IMR-90 (cell line): ENCODE data around the gene ME3. TPM values are rescaled to one million over a fixed set of nuclear protein-coding genes. Genes with fewer than 3 reads are reported as not detected.

ENCODE experiments used
- ATAC-seq: fragments of 200-7000 bp; cut with Tn5 transposase; 2 replicates; pipeline ENCODE4 v1.9.1; 2020; ENCODE audit warnings: low read depth, mild to moderate bottlenecking, moderate library complexity
- BruUV-seq: library from RNA; stranded (reverse); fragments of 400-500 nt; replicated peaks from 2 replicates; lab custom pipeline; 2021; lab: Mats Ljungman, UMichigan
- CTCF ChIA-PET: fragments of 300-600 bp; formaldehyde crosslinking; extraction: SDS; loops from one replicate; lab custom pipeline; 2021; ENCODE audit warnings: antibody characterized with exemption; lab: Yijun Ruan, JAX
- POLR2A ChIA-PET: fragments of 300-600 bp; sonication (Branson Sonifier 250); formaldehyde crosslinking; loops from one replicate; lab custom pipeline; 2022; ENCODE audit warnings: antibody characterized with exemption; ENCODE audit not compliant: unreplicated experiment; lab: Charles Lee
- DNase-seq: peaks from one replicate; pipeline ENCODE4 v3.0.0; 2013
- H2AFZ ChIP-seq: replicated peaks from 2 replicates; pipeline ENCODE3; 2013; ENCODE audit warnings: low read length, mild to moderate bottlenecking; ENCODE audit not compliant: poor library complexity
- H2AK5ac ChIP-seq: 2 replicates; pipeline ENCODE4 v1.6.1; 2013; ENCODE audit warnings: low read depth, low read length, inconsistent platforms
- H2AK9ac ChIP-seq: replicated peaks from 2 replicates; pipeline ENCODE3; 2013; ENCODE audit warnings: mild to moderate bottlenecking, low read depth, low read length, moderate library complexity; ENCODE audit not compliant: poor library complexity
- H2BK120ac ChIP-seq: 2 replicates; pipeline ENCODE4 v1.6.1; 2013; ENCODE audit warnings: low read depth, low read length, inconsistent platforms
- H2BK15ac ChIP-seq: 3 replicates; pipeline ENCODE4 v1.6.1; 2013; ENCODE audit warnings: low read depth, low read length, inconsistent platforms
- H2BK20ac ChIP-seq: 2 replicates; pipeline ENCODE4 v1.6.1; 2013; ENCODE audit warnings: low read depth, mild to moderate bottlenecking, inconsistent platforms, low read length, moderate library complexity
- H2BK5ac ChIP-seq: 2 replicates; pipeline ENCODE4 v1.6.1; 2013; ENCODE audit warnings: mild to moderate bottlenecking, low read depth, low read length, inconsistent platforms; ENCODE audit not compliant: poor library complexity, severe bottlenecking
- H3K14ac ChIP-seq: replicated peaks from 2 replicates; pipeline ENCODE4 v1.6.1; 2013; ENCODE audit warnings: low read depth, low read length, inconsistent platforms
- H3K18ac ChIP-seq: 2 replicates; pipeline ENCODE4 v1.6.1; 2013; ENCODE audit warnings: low read depth, low read length, control low read depth
- H3K23ac ChIP-seq: 2 replicates; pipeline ENCODE4 v1.6.1; 2013; ENCODE audit warnings: low read depth, low read length, inconsistent platforms
- H3K27ac ChIP-seq: 2 replicates; pipeline ENCODE4 v1.5.1; 2013; ENCODE audit warnings: mild to moderate bottlenecking, control low read depth, low read length; ENCODE audit not compliant: insufficient read depth
- H3K27me3 ChIP-seq: 2 replicates; pipeline ENCODE4 v1.6.1; 2013; ENCODE audit warnings: low read length; ENCODE audit not compliant: control insufficient read depth, insufficient read depth
- H3K36me3 ChIP-seq: 2 replicates; pipeline ENCODE4 v1.6.1; 2013; ENCODE audit warnings: low read length, mixed read lengths; ENCODE audit not compliant: control insufficient read depth, insufficient read depth
- H3K4ac ChIP-seq: 2 replicates; pipeline ENCODE4 v1.6.1; 2013; ENCODE audit warnings: low read depth, low read length, inconsistent platforms
- H3K4me1 ChIP-seq: 2 replicates; pipeline ENCODE4 v1.6.1; 2013; ENCODE audit warnings: low read length, mixed read lengths; ENCODE audit not compliant: control insufficient read depth, insufficient read depth
- H3K4me2 ChIP-seq: 2 replicates; pipeline ENCODE4 v1.6.1; 2013; ENCODE audit warnings: low read depth, mild to moderate bottlenecking, control low read depth, low read length, moderate library complexity
- H3K4me3 ChIP-seq: 2 replicates; pipeline ENCODE4 v1.5.1; 2013; ENCODE audit warnings: low read depth, mild to moderate bottlenecking, control low read depth, low read length, moderate library complexity; ENCODE audit not compliant: insufficient read depth
- H3K56ac ChIP-seq: 2 replicates; pipeline ENCODE4 v1.6.1; 2013; ENCODE audit warnings: low read length, inconsistent platforms; ENCODE audit not compliant: insufficient read depth; ENCODE audit errors: extremely low read depth
- H3K79me1 ChIP-seq, 2 experiments: 2 replicates each; pipeline ENCODE4 v1.6.1; 2013; ENCODE audit warnings: low read length in 2 of 2, inconsistent platforms in 1 of 2, low read depth in 1 of 2
- H3K9ac ChIP-seq: 2 replicates; pipeline ENCODE4 v1.6.1; 2013; ENCODE audit warnings: low read depth, low read length, control low read depth
- H3K9me1 ChIP-seq: 2 replicates; pipeline ENCODE4 v1.6.1; 2013; ENCODE audit warnings: low read length, inconsistent platforms; ENCODE audit not compliant: insufficient read depth
- H3K9me3 ChIP-seq: 2 replicates; pipeline ENCODE4 v1.6.1; 2013; ENCODE audit warnings: low read length; ENCODE audit not compliant: control insufficient read depth, insufficient read depth
- H4K20me1 ChIP-seq: 2 replicates; pipeline ENCODE4 v1.6.1; 2013; ENCODE audit warnings: low read length, inconsistent platforms; ENCODE audit not compliant: insufficient read depth
- H4K5ac ChIP-seq: 2 replicates; pipeline ENCODE4 v1.6.1; 2013; ENCODE audit warnings: mild to moderate bottlenecking, low read depth, low read length, control low read depth
- H4K8ac ChIP-seq, 2 experiments: 2 replicates each; pipeline ENCODE4 v1.6.1; 2013; ENCODE audit warnings: low read depth in 2 of 2, low read length in 2 of 2, control low read depth in 1 of 2, inconsistent platforms in 1 of 2
- H4K91ac ChIP-seq: 2 replicates; pipeline ENCODE4 v1.6.1; 2013; ENCODE audit warnings: low read depth, low read length, inconsistent platforms; ENCODE audit not compliant: insufficient read depth
- CEBPB ChIP-seq: IDR thresholded peaks from 2 replicates; pipeline ENCODE4 v1.6.1; 2012; ENCODE audit warnings: low read depth, low read length, improper control_type of control experiment
- FOS ChIP-seq: fragments of 150-350 bp; IDR thresholded peaks from 2 replicates; pipeline ENCODE4 v1.6.1; 2016; ENCODE audit warnings: low read depth, low read length
- POLR2A ChIP-seq: IDR thresholded peaks from 2 replicates; pipeline ENCODE4 v1.6.1; 2012; ENCODE audit warnings: mild to moderate bottlenecking, low read depth, low read length
- RCOR1 ChIP-seq: IDR thresholded peaks from 2 replicates; pipeline ENCODE4 v1.6.1; 2012; ENCODE audit warnings: mild to moderate bottlenecking, low read length, improper control_type of control experiment; ENCODE audit not compliant: insufficient replicate concordance
- WGBS, 2 experiments: methylation state at CpG; one replicate each; pipeline versions ENCODE4 v1.1.5 to v1.1.7; 2013; ENCODE audit warnings: missing lambda C conversion rate in 2 of 2; ENCODE audit not compliant: insufficient read length in 1 of 2; ENCODE audit errors: extremely low coverage in 2 of 2; 5-methylcytosine and 5-hydroxymethylcytosine counted together
- dilution Hi-C: fragments of 300-500 bp; cut with HindIII; formaldehyde crosslinking; loops from one replicate; pipeline ENCODE4 v1.14.3; 2018; ENCODE audit warnings: low sequenced_read_pairs; ENCODE audit not compliant: unreplicated experiment
- in situ Hi-C: fragments of 300-500 bp; cut with MboI; formaldehyde crosslinking; loops from 3 replicates; pipeline ENCODE4 v1.14.3; 2019; ENCODE audit warnings: low sequenced_read_pairs, inconsistent platforms, mixed read lengths
- intact Hi-C: fragments of 100-400 bp; cut with micrococcal nuclease; formaldehyde crosslinking; loops from 2 replicates; pipeline ENCODE4 v1.10.0; 2022
- polyA plus RNA-seq, 3 experiments: library from polyadenylated mRNA; depleted of rRNA; stranded (reverse); fragments of >200 nt; gene quantifications; 2 replicates each; pipeline ENCODE4 v1.2.3, GENCODE V29; 2012; ENCODE audit warnings: low replicate concordance in 1 of 3
- total RNA-seq: library from RNA; depleted of rRNA; stranded (reverse); fragments of >200 nt; gene quantifications from 2 replicates; pipeline ENCODE4 v1.2.3, GENCODE V29; 2012

The ME3 gene
- total and polyA plus RNA-seq, 2 of the 4 experiments (the other 2 are of a cell fraction) = 7.8 to 9.0 TPM

- H3K27me3 ChIP-seq = no peaks in the 10 kb centered on the region
- peak overlapping the region; percentile 4 to 86; a peak in 3 of 4 replicates for H4K8ac ChIP-seq
- peaks cover 4% of the 10 kb centered on the region for H3K9me1 ChIP-seq
- POLR2A ChIA-PET = no interaction called here
- peaks cover 12% of the 10 kb centered on the region for H3K4me1 ChIP-seq
- peak overlapping the region; percentile 100 for H3K18ac ChIP-seq
- CTCF ChIA-PET = interaction anchor here (0.9 kb wide), 1 partner anchor 573 kb away, joined by 3 read pairs; no protein-coding TSS in a partner anchor
- peak overlapping the region; percentile 29; the same call in 1 of the 2 replicates for H2AK5ac ChIP-seq
- H2BK5ac ChIP-seq = peak overlapping the region; percentile 98
- peak overlapping the region; percentile 87 for H2BK15ac ChIP-seq
- WGBS, 2 experiments = no CpG with 5 or more reads among the region's 2 CpGs
- H3K4ac ChIP-seq = peak overlapping the region; percentile 64
- ATAC-seq (peak; percentile 71), DNase-seq (peak; percentile 73)
- peak overlapping the region; percentile 75 for H3K14ac ChIP-seq
- H2AFZ ChIP-seq = no peak overlapping the region
- no peaks in the 10 kb centered on the region for H4K20me1 ChIP-seq
- peak overlapping the region; percentile 41 for H3K27ac ChIP-seq
- peaks cover 2% of the 10 kb centered on the region; the same call in 1 of the 2 replicates for H3K9me3 ChIP-seq
- dilution Hi-C loops = no loop called here
- H4K91ac ChIP-seq = peak overlapping the region; percentile 70
- in situ Hi-C loops = no loop called here
- H3K79me1 ChIP-seq = peaks cover 0 to 3% of the 10 kb centered on the region in 2 experiments; a peak in 1 of 4 replicates
- H3K23ac ChIP-seq = peak overlapping the region; percentile 61; the same call in 1 of the 2 replicates
- peak overlapping the region; percentile 89 for H2BK120ac ChIP-seq
- no peaks in the 10 kb centered on the region for H3K36me3 ChIP-seq
- H3K4me2 ChIP-seq = peak overlapping the region; percentile 97; the same call in 1 of the 2 replicates
- H3K56ac ChIP-seq = peak overlapping the region; percentile 80
- TF ChIP-seq FOS (peak; percentile 38; the same call in 1 of the 2 replicates), POLR2A (no peak), CEBPB (no peak), RCOR1 (peak; percentile 87)
- intact Hi-C loops = loop anchor here (1.0 to 5.0 kb wide), 3 partner anchors 40 to 294 kb away; no protein-coding TSS in a partner anchor
- peak overlapping the region; percentile 36; the same call in 1 of the 2 replicates for H3K9ac ChIP-seq
- BruUV-seq = no TSS peak
- H3K4me3 ChIP-seq = peak overlapping the region; percentile 3; the same call in 1 of the 2 replicates
- H4K5ac ChIP-seq = peak overlapping the region; percentile 94; the same call in 1 of the 2 replicates
- H2AK9ac ChIP-seq = no peak overlapping the region
- peak overlapping the region; percentile 89 for H2BK20ac ChIP-seq
Observed at GRCh38 chr11:86524620-86525352, 147.6 kb downstream of the ME3 start.
